Adipocyte (in vitro differentiated cells): ENCODE data around the gene IFNA1.

Experiments used
- DNase-seq: peaks from one replicate; pipeline ENCODE4 v3.0.0-alpha.2; 2015; ENCODE audit warnings: low read depth
- H3K27me3 ChIP-seq: replicated peaks from 2 replicates; pipeline ENCODE4 v1.7.0; 2013; ENCODE audit warnings: mild to moderate bottlenecking, low read length, moderate library complexity; ENCODE audit not compliant: control insufficient read depth, insufficient read depth
- H3K36me3 ChIP-seq: 2 replicates; pipeline ENCODE4 v1.7.0; 2013; ENCODE audit warnings: low read length, mild to moderate bottlenecking, moderate library complexity; ENCODE audit not compliant: control insufficient read depth, insufficient read depth, severe bottlenecking
- H3K4me1 ChIP-seq: 2 replicates; pipeline ENCODE4 v1.7.0; 2013; ENCODE audit warnings: mild to moderate bottlenecking, low read length, moderate library complexity; ENCODE audit not compliant: control insufficient read depth, insufficient read depth
- H3K4me3 ChIP-seq: 2 replicates; pipeline ENCODE4 v1.7.0; 2013; ENCODE audit warnings: mild to moderate bottlenecking, low read length, moderate library complexity
- H3K9ac ChIP-seq: 2 replicates; pipeline ENCODE4 v1.7.0; 2013; ENCODE audit warnings: mild to moderate bottlenecking, low read length, moderate library complexity
- H3K9me3 ChIP-seq: 2 replicates; pipeline ENCODE4 v1.7.0; 2013; ENCODE audit warnings: mild to moderate bottlenecking, low read length, moderate library complexity; ENCODE audit not compliant: control insufficient read depth

The IFNA1 gene

DNA sequence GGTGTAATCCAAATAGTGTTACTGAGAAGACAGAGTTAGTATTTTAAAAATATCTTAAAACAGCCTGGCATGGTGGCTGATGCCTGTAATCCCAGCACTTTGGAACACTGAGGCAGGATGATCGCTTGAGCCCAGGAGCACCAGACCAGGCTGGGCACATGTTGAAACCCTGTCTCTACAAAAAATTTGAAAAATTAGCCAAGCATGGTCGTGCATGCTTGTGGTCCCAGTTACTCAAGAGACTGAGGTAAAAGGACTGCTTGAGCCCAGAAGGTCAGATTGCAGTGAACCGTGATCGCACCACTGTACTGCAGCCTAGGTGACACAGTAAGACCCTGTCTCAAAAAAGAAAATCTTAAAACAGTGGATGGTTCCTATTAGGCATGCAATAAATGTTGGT, 12.4 kb downstream of the IFNA1 start:
- Histone ChIP-seq H3K4me3 (no peak overlapping the region), H3K36me3 (no peaks in the 10 kb centered on the region), H3K4me1 (peaks cover 31% of the 10 kb centered on the region), H3K9ac (no peak overlapping the region), H3K9me3 (no peaks in the 10 kb centered on the region), H3K27me3 (no peaks in the 10 kb centered on the region)
- no peak for DNase-seq

DNA sequence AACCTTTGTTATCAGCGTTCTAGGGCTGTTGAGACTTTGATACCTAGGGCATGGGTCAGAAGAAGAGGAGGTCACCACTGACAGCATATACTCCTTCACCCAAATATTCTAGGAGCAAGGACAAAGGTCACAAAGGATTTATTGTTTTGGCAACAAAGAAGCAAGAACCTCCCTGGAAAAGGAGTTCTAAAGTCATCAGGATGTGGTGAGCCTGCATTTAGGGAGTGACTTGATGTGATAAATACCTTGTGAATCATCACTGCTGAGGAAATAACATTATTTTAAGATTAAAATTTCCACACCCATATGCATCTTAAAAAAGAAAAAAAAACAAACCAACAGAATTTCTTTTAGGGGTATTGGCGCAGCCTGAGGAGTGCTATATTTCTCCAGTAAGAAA, 13.9 kb downstream of the IFNA1 start:
- H3K36me3 ChIP-seq: no peaks in the 10 kb centered on the region
- DNase-seq: peak; percentile 15
- H3K9ac ChIP-seq: peak overlapping the region; percentile 62
- peaks cover 31% of the 10 kb centered on the region for H3K4me1 ChIP-seq
- no peaks in the 10 kb centered on the region for H3K27me3 ChIP-seq
- no peaks in the 10 kb centered on the region for H3K9me3 ChIP-seq
- H3K4me3 ChIP-seq: no peak overlapping the region

DNA sequence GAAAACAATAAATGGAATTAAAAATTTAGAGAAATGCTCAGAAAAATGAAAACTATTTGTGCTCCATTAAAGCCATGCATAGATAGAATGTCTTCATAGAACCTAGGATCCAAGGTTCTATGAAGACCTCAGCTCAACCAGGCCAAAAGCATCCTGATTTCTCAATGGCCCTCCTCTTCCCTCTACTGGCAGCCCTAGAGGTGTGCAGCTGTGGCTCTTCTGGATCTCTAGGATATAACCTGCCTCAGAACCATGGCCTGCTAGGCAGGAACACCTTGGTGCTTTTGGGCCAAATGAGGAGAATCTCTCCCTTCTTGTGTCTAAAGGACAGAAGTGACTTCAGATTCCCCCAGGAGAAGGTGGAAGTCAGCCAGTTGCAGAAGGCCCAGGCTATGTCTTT, 15.1 kb downstream of the IFNA1 start:
- DNase-seq: peak; percentile 59
- Histone ChIP-seq H3K4me3 (no peak overlapping the region), H3K27me3 (no peaks in the 10 kb centered on the region), H3K4me1 (peaks cover 31% of the 10 kb centered on the region), H3K36me3 (no peaks in the 10 kb centered on the region), H3K9me3 (no peaks in the 10 kb centered on the region), H3K9ac (no peak overlapping the region)

DNA sequence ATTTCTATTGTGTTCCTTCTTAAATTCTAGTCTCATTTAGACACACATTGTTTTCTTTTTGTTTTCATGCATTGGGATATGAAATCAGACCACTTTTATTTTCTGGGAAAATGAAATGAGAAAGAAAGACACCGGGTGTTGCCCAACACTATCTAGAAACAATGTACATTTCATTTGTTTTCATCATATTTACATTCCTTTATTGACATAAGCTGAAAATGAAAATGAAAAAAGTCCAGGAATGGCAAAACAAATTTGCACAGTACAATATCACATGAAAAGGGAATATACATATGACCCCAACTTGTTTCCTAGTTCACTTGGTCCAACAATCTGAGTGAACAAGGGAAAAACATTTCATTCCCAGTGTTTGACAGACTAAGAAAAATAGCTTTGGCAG, 21.1 kb downstream of the IFNA1 start:
- no peak overlapping the region for H3K9ac ChIP-seq
- DNase-seq: peak; percentile 61
- H3K9me3 ChIP-seq: peaks cover 14% of the 10 kb centered on the region
- H3K4me3 ChIP-seq: no peak overlapping the region
- no peaks in the 10 kb centered on the region for H3K4me1 ChIP-seq
- no peaks in the 10 kb centered on the region for H3K36me3 ChIP-seq
- H3K27me3 ChIP-seq: no peaks in the 10 kb centered on the region

DNA sequence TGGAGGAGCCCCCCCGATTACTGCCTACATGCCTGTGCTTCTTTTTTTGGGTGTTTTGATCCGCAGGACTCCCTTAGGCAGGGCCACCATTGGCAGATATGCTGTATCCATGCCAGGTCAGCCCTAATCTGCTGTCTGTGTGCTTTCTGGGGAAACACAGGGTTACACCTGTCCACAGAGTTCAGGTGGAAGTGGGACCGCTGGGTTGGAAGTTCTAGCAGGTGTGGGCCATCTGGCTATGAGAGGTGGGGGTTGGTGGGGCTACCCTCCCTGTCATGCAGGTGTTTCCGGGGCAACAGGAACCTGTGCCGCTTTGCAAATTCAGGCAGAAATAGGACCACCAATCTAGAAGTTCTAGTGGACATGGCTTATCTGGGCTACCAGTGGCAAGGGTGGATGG, 24.9 kb downstream of the IFNA1 start:
- DNase-seq: no peak
- Histone ChIP-seq H3K27me3 (no peaks in the 10 kb centered on the region), H3K4me1 (peaks cover 4% of the 10 kb centered on the region), H3K4me3 (no peak overlapping the region), H3K9ac (no peak overlapping the region), H3K36me3 (no peaks in the 10 kb centered on the region), H3K9me3 (peaks cover 14% of the 10 kb centered on the region)

DNA sequence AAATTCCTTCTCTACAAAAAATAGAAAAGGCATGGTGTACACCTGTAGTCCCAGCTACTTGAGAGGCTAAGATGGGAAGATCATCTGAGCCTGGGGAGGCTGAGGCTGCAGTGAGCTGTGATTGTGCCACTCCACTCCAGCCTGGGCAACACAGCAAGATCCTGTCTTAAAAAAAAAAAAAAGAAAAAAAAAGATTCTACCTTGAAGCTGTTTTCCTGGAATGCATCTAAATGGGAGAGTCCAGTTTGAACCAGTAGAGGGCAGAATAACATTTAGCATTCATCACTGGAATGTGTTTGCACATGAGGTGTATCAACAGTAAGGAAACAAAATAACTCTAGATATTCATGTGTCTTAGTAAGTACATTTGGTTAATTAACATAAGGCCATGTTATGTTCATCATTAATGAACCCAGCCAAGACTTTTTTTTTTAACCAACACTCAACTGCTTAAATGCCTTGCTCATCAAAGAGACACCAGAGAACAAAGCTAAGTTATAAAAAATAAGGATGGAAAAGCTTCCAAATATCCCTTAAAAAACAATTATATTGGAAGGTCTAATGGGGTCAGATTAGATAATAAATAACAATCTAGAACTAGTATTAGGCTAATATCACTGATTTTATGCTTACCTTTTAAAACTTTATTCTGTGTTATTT, 25.8 kb downstream of the IFNA1 start:
- H3K36me3 ChIP-seq: no peaks in the 10 kb centered on the region
- H3K9ac ChIP-seq: peak overlapping the region; percentile 34
- H3K9me3 ChIP-seq: peaks cover 14% of the 10 kb centered on the region
- peaks cover 4% of the 10 kb centered on the region for H3K4me1 ChIP-seq
- H3K4me3 ChIP-seq: no peak overlapping the region
- peak; percentile 83 for DNase-seq
- H3K27me3 ChIP-seq: no peaks in the 10 kb centered on the region

DNA sequence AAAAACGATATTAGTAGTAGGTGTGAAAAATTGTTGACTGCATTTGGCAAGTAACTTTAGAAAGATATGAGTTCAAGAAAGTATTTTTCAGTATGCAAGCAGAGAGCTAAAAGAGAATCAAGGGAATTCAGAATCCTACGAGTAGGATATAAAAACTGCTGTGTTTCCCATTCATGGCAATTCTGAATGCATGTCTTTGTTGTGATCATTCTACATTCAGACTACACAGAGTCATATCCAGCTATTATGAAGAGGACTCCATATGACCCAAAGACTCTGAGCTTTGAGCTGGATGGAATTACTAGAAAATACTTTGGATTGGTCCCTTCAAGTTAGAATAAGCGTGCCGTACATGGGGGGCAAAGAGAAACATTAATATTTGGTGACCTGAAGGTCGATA, 29.9 kb downstream of the IFNA1 start:
- DNase-seq: no peak
- H3K9ac ChIP-seq: no peak overlapping the region
- no peaks in the 10 kb centered on the region for H3K9me3 ChIP-seq
- no peak overlapping the region for H3K4me3 ChIP-seq
- no peaks in the 10 kb centered on the region for H3K27me3 ChIP-seq
- no peaks in the 10 kb centered on the region for H3K36me3 ChIP-seq
- H3K4me1 ChIP-seq: peaks cover 4% of the 10 kb centered on the region

DNA sequence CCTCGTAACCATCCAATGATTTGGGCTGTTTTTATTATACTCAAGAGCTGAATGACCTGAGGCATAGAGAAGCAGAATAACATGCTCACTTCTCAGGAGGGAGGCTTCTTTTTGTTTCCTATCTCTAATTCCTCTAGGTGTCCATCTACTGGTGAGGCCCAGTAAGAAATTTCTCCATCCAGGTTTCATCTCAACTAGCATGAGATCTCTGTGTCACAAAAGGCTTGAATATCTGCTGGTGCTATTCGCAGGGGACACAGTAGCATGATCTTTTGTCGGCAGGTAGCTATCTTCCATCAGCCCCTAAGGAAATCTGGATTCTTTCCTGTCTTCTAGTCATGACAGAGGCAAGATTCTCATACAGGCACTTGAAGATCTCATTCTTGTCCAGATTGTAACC, 33.0 kb downstream of the IFNA1 start:
- Histone ChIP-seq H3K36me3 (peaks cover 8% of the 10 kb centered on the region), H3K4me3 (no peak overlapping the region)

DNA sequence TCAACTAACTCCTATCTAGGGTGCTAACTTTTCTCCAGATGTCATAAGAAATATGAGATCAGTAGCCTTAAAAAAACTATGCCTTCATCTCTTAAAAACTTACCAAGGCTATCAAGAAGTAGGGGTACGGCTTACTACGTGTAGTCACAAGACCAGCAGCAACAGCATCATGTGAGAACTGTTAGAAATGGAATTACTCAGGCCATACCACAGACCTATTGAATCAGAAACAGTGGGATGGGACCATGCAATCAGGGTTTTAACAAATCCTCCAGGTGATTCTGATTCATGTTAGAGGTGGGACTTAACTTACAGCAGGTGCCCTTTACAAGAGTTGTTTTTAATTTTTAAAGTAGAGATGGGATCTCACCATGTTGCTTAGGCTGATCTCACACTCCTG, 37.2 kb downstream of the IFNA1 start:
- no peaks in the 10 kb centered on the region for H3K27me3 ChIP-seq
- H3K9me3 ChIP-seq: no peaks in the 10 kb centered on the region
- peaks cover 8% of the 10 kb centered on the region for H3K36me3 ChIP-seq
- no peak for DNase-seq
- H3K4me1 ChIP-seq: no peaks in the 10 kb centered on the region
- H3K4me3 ChIP-seq: no peak overlapping the region
- H3K9ac ChIP-seq: no peak overlapping the region

More for the DNA sequence above, 33.0 kb downstream of the IFNA1 start:
- no peaks in the 10 kb centered on the region for H3K27me3 ChIP-seq
- no peaks in the 10 kb centered on the region for H3K4me1 ChIP-seq
- no peak overlapping the region for H3K9ac ChIP-seq
- DNase-seq: no peak
- no peaks in the 10 kb centered on the region for H3K9me3 ChIP-seq

DNA sequence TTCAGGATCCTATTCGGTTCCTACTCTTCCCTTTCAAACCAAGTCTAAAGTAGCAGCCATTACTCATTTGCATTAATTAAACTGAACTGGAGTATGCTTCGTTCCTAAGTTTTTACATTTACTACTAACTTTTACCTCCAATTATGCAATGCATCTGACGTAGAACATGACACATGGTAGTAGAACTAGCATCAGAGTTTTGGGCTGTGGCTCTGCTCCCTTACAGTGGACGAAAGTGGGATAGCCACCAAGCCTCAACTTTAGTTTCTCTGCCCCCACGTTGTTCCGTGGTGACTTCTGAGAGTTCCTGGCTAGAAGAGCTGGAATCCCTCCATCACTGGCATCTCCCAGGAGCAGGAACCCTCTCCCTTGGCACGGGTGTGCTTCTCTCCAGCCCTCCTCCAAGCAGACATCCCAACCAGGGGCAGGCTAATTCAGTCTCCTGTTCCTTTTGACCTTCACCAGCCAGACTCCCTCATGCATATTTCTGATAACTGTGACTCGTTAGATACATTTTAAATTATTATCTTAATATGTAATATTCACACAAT, 39.0 kb downstream of the IFNA1 start:
- no peaks in the 10 kb centered on the region for H3K4me1 ChIP-seq
- H3K27me3 ChIP-seq: no peaks in the 10 kb centered on the region
- no peak for DNase-seq
- H3K9me3 ChIP-seq: no peaks in the 10 kb centered on the region
- no peak overlapping the region for H3K9ac ChIP-seq
- no peak overlapping the region for H3K4me3 ChIP-seq
- peaks cover 8% of the 10 kb centered on the region for H3K36me3 ChIP-seq

DNA sequence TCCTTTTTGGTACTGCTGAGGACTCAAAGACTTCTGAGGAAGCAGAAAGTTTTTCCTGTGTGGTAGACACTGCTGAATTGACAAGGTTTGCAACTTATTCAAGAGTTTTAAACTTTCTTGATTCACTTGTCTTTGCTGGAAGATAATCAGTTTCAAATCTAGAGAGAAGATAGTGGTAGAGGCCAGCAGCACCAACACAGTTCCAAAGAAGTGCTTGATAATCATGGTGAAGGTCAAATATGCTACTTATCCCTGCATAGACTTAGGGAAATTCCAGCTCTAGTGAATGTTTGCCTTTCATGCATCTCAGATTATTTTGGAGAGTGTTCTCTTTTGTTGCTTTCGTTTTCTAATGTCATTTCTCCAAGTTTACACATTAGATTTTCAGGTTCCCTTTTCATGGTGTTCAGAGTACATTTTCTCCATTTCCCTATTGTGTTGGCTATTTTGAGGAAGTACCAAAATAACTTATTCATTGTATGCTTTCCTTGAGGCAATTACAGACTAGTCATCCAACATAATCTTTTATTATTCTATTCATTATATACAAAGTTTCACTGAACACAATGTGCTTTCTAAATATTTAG, 41.3 kb downstream of the IFNA1 start:
- no peak overlapping the region for H3K9ac ChIP-seq
- no peaks in the 10 kb centered on the region for H3K4me1 ChIP-seq
- no peak overlapping the region for H3K4me3 ChIP-seq
- peak; percentile 18 for DNase-seq
- no peaks in the 10 kb centered on the region for H3K9me3 ChIP-seq
- no peaks in the 10 kb centered on the region for H3K27me3 ChIP-seq
- H3K36me3 ChIP-seq: peaks cover 3% of the 10 kb centered on the region
